Measurements from ENCODE around the gene LCE3E.
"Not testable (repeated sequence)": the region's sequence is repeated elsewhere in the genome, so short reads cannot be mapped to it uniquely, and the experiment has no call there.

- TF ChIP-seq POLR2A (IDR thresholded peaks at IDR 0.05; ENCODE audit: low read depth, low read length); POLR2AphosphoS5 (IDR thresholded peaks at IDR 0.05; ENCODE audit: low read depth, low read length); TAF1 (IDR thresholded peaks at IDR 0.05; ENCODE audit: borderline replicate concordance, low read depth, low read length): not testable (repeated sequence)
These were observed 12.9 kb upstream of the LCE3E start for GRCh38 chr1:152579526-152579925.

Data from GM12892 (cell line).